GM18868 (cell line): ENCODE measurements around the gene ARHGAP26.
A peak's percentile ranks its signal among the peaks of the same experiment; 100 is the strongest.

Source experiments
- ATAC-seq: cut with Tn5 transposase; IDR thresholded peaks from one replicate; pipeline ENCODE4 v1.9.1; 2021; ENCODE audit warnings: mild to moderate bottlenecking, moderate library complexity; ENCODE audit not compliant: unreplicated experiment

Gene ARHGAP26

DNA sequence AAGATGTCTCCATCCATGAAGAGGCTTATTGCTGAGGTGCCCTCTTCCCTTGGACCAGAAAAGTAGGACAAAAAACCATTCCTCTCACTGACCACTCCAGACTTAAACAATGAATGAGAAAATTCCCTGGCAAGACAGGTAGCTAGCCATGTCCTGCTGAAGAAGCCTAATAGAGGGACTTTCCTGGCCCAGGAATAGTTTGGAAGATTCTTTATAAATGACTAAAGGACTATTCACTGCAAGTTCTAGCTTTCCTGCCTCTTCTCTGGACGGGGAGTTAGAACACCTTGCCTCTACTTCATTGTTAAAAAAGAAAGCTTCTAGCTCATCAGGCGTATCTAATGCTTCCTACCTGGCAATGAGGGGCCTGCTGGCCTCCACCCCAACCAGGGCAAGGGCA lies 479.7 kb downstream of the ARHGAP26 start:
- no peak for ATAC-seq

- peak; percentile 86 for ATAC-seq
These were observed 481.0 kb downstream of the ARHGAP26 start for GRCh38 chr5:143251190-143251589.

DNA sequence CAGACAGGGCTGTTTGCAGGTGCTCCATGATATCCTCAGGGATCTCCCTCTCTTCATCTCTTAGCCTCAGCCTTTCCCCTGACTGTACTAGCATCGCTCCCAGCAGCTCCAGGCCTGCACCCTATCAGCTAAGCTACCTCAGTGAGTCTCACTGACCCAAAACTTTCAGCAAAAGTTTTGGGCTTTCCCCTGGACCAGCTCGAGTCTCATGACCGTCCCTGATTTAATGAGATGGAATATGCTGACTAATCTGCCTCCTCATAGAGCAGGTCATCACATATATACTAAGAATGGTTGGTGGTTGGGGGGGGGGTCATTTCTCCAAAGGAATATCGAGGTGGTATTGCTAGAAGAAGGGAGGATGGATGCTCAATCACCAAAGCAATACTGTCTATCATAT lies 481.8 kb downstream of the ARHGAP26 start:
- peak; percentile 55 for ATAC-seq

DNA sequence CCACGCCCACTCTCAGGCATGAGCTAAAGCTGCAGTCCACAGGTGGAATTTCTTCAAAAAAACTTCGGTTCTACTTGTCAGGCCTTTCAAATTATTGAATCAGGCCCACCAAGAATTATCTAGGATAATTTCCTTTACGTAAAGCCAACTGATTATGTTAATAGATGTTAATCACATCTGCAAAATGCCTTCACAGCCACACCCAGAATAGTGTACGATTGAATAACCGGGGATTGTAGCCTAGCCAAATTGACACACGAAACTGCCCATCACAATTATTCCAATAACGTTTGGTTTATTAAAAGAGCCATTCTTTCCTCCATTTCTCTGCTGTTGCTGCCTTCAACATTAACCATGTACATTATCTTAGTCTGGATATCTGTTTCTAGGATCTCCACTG lies 484.6 kb downstream of the ARHGAP26 start:
- no peak for ATAC-seq

- no peak for ATAC-seq
These were observed 488.5 kb downstream of the ARHGAP26 start for GRCh38 chr5:143258559-143259253.

- no peak for ATAC-seq
These were observed 489.1 kb downstream of the ARHGAP26 start for GRCh38 chr5:143259254-143259605.

- no peak for ATAC-seq
These were observed 491.7 kb downstream of the ARHGAP26 start for GRCh38 chr5:143261748-143262392.

- ATAC-seq, result peak; percentile 88
These were observed 492.4 kb downstream of the ARHGAP26 start for GRCh38 chr5:143262393-143263174.

- no peak for ATAC-seq
These were observed 493.2 kb downstream of the ARHGAP26 start for GRCh38 chr5:143263272-143263810.

GRCh38 chr5:143265995-143266394 lies 495.8 kb downstream of the ARHGAP26 start:
- no peak for ATAC-seq

DNA sequence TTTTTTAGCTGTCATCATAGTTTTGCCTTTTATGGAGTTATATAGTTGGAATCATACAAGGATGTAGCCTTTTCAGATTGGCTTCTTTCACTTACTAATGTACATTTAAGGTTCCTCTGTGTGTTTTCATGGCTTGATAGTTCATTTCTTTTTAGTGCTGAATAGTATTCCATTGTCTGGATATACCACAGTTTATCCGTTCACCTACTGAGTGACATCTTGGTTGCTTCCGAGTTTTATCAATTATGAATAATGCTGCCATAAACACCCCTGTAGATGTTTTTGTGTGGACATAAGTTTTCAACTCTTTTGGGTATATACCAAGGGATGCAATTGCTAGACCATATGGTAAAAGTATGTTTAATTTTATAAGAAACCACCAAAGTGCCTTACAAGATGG lies 497.0 kb downstream of the ARHGAP26 start:
- no peak for ATAC-seq

DNA sequence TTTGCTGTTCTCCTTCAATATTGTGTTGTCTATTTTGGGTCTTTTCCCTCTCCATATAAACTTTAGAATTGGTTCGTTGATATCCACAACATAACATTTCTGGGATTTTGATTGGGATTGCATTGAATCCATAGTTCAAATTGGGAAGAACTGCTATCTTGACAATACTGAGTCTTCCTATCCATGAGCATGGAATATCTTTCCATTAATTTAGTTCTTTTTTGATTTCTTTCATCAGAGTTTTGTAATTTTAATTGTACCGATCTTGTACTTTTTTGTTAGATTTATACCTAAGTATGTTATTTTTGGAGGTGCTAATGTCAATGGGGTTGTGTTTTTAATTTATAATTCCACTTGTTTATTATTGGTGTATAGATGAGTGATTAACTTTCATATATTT lies 498.2 kb downstream of the ARHGAP26 start:
- no peak for ATAC-seq

- ATAC-seq, result peak; percentile 52
These were observed 501.3 kb downstream of the ARHGAP26 start for GRCh38 chr5:143271431-143271830.

GRCh38 chr5:143274952-143275351 lies 504.8 kb downstream of the ARHGAP26 start:
- no peak for ATAC-seq

DNA sequence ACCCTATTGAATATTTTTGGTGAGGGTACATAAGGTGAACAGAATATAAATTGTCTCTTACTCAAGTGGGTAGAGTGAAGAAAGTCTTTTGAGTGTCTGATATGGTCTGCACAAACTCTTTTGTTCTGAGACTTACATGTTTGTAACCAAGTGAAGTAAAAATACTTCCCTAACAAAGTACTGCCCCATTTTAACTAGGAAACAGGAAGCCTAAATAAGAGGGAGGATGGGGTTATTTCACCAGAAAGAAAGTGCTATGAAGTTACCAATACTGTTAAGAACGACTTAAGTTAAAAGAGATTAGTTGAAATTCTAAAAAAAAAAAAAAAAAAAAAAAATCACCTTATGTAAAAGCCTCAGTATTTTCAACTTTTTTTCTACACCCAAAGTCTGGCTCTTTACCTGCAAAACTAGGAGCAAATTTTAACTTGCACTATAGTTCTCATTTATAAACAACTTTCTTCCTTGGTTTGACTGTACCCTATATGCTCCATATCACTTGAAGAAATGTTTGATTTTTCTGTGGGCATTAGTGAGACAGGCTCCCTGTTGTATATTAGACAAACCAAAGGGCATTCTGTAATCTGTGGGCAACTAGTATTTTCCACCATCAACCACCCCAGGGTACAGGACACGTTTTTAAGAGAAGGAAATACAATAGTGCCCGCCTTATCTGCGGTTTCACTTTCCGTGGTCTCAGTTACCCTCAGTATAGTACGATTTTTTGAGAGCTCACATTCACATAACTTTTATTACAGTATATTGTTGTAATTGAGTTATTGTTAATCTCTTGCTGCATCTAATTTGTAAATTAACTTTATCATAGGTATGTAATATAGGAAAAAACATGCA lies 505.6 kb downstream of the ARHGAP26 start:
- ATAC-seq, result no peak

DNA sequence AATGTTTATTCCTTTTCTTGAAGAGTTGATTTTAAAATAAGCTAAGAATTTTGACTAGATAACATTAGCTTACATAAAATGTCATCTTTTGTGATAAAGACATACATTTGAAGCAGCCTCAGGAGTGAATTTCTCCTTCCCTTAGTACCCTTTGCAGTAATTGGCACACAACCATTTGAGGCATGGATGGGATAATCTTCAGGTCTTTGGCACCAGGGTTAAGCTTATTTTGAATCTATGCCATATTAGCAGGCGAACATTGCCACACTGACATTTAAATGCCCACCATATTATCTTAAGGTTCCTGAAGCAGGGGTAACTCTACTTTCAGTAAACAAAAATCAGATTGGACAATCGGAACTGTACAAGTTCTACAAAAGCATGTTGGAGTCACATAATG lies 507.4 kb downstream of the ARHGAP26 start:
- no peak for ATAC-seq
